AML-193 (cell line): Measurements from ENCODE around the gene HSDL1.
A peak's percentile ranks its signal among the peaks of the same experiment; 100 is the strongest.

Source experiments
- DNase-seq, 2 experiments: peaks; one replicate each; lab custom pipeline; 2025; lab: John Stamatoyannopoulos, UW

Gene HSDL1

DNA sequence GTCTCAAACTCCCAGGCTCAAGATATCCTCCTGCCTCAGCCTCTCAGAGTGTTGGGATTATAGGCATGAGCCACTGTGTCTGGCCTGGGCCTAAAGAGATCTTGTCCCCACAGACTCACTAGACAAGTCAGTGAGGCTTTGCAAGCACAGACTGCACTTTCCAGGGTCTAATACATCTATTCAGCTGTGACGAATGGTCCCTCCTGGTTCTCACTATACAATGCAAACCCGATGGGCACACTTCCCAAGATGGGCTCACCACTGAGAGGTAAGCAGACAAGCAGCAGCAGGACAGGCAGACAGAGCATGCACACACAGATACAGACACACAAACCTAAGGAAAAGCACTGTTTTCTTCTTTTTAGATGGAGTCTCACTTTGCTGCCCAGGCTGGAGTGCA, 37.1 kb downstream of the HSDL1 start:
- no peak for DNase-seq

DNA sequence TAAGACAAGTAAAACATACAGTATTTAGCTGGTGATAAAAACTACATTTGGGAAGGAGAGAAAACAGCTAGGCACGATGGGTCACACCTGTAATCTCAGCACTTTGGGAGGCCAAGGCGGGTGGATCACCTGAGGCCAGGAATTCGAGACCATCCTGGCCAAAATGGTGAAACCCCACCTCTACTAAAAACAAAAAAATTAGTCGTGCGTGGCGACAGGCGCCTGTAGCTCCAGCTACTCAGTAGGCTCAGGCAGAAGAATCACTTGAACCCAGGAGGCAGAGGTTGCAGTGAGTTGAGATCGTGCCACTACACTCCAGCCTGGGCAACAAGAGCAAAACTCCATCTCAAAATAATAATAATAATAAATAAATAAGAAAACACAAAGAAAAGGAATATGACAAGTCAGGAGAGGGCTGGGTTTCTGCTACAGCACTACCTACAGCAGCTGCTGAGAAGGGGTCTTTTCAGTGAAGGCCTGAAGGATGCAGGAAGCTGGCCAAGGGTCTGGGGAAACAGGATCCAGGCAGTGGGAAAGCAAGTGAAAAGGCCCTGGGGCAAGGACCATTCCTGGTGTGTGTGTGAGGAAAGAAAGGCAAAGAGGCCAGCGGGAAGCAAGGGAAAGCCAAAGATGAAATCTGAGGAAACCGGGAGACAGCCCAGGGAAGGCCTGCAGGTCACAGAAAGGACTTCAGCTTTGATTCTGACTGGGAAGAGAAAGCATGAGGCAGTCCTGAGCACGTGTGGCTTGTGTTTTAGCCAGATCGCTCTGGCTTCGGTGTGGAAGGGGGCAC, 38.8 kb downstream of the HSDL1 start:
- no peak for DNase-seq

DNA sequence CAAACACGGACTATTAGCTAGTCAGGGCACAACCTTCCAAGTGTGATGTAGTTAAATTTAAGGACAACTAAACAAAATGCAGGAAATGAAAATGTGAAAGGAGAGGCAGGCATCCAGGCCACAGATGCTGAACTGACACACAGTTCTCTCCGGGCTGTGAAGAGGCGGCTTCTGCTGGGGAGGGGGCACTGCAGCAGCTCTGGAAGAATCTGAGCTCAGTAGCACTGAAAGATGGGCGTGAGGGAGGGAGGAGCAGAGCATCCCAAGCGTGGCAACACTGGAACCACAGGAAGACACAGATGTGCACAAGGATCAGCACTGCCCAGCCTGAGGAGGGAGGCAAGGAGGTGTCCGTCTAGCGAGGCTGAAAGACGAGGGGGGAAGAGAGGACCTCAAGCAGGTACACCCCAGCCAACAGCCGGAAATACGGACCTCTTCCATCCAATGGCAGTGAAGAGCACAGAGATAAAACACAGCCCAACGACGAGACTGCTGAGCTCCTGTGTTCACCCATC, 39.6 kb downstream of the HSDL1 start:
- no peak for DNase-seq

DNA sequence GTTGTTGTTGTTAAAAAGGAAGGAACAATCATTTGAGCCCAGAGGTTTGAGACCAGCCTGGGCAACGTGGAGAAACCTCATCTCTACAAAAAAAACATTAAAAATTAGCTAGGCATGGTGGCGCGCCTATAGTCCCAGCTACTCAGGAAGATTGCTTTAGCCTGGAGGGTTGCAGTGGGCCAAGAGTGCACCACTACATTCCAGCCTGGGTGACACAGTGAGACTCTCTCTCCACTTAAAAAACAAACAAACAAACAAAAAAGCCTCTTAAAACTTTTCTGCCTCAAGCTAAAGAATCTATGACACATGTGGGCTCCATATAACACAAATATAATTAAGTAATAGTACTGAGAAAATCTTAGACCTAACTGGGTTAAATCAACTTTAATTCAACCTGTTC, 40.7 kb downstream of the HSDL1 start:
- no peak for DNase-seq

DNA sequence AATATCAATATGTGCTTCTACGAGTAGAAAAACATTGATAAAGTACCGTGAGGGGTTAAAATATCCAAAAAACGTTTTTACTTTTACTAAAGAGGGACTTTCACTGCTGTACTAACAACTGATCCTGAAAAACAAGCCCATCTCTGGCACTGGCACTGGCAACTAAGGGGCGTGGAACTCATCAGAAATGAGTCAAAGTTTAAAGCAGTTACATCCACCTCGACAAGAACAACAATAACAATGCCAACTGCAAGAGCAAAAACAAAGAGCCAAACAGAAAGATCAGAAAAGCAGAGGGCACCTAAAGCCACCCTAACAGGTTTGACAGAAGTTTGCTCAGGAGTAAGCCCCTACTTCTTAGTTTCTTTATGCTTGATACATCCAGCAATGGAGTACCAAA, 41.3 kb downstream of the HSDL1 start:
- DNase-seq = no peak

DNA sequence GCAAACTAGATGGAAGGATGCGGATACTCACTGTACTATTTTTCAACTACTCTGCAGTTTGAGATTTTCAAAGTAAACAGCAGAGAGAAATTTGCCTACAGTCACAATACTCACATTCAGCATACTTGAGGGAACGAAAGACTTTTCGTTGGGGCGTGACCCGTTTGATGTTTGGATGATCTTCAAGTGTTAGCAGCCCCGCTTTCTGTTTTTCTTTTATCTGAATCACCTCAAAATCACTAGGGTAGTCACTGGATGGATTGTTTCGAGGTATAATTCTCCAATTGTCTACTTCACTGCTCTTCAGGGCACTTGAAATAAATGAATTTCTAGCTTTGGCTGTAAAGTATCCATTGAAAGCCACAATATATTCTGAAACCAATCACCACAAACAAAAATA, 46.0 kb downstream of the HSDL1 start:
- no peak for DNase-seq

DNA sequence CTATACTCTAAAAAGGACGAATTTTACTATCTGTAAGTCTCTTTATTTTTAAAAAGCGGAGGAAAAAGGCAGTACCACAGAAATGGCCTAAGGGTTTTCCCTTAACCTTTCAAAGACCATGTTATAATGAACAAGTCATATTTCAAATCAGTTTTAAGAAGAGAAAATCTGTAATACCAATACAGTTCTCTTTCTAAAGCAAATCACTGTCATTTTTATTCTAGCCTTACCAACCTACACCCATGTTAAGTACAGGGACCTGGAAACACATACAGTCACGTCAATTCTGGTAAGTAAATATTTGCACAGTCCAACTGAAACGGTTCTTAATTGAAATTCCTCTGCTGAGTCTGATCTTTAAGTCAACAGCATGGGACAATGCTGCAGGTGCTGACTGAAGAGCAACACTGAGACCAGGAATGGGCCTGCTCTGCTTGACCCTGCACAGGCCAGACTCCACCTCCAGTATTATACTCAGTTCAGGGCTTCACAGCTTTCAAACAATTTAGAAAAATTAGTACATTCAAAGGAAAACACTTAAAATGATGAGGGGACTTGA, 48.5 kb downstream of the HSDL1 start:
- no peak for DNase-seq

DNA sequence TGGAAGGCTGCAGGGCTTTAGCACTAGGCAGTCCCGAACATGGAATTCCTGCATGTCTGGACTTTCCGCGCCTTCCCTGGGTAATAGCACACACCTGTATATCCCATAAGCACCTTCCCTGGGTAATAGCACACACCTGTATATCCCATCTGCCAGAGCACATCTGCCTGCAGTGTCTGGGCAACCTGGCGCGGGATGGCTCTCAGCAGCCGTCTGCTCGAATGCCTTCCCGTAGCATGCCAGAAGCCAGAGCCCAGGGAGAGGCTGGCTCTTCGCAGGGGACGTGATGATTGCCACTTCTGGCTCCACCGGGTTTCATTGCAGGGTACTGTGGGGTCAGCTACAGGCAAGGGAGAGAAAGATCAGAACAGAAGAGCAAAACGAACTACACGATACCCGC, 49.5 kb downstream of the HSDL1 start:
- DNase-seq = no peak

DNA sequence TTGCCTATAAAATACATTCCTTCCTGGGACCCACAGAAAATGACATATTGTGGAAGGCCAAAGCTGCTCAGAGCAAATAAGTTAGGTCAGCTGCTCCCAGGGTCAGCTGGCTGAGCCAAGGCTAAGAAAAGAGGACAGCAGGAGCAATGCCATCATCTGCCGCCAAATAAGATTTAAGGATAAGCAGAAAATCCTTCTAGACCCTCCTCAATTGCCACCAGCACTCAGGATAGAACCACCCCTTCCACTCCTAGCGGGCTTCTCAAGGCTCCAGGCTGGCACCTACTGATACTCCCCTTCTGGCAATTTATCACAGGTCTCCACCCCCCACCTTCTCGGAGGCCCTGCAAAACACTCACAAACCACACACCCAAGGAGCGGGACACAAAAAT, 51.1 kb downstream of the HSDL1 start:
- no peak for DNase-seq

DNA sequence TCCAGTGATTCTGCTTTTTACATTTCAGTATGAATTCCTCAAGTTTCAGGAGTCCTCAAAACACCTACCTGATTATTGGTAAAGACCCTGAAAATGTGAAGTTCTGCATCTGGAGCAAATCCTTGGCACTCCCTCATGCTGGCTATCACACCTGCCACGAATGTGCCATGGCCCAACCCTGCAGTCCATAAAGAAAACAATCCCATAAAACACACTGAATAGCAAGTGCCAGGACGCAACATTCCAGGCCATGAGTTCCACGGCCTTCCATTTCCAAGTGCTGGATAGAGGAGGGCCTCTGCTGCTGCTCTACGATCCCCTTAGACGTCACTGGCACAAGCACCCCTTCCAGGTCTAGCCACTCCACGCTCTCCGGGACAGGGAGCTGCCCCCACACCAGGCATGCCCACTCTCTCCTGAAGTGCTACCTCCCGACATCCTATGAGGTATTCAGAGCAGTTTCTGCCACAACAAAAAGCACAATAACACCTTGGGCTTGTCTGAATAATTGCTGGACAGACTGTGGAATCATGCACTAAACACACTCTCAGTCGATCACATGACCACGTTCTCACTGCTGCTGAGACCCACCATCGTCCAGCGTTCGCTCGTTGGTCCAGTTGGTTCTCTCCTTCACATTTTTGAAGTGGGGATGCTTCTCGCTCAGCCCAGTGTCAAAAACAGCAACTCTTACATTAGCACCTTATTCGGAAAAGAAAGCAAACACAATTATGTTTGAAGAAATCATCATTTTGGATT, 51.7 kb downstream of the HSDL1 start:
- no peak for DNase-seq

DNA sequence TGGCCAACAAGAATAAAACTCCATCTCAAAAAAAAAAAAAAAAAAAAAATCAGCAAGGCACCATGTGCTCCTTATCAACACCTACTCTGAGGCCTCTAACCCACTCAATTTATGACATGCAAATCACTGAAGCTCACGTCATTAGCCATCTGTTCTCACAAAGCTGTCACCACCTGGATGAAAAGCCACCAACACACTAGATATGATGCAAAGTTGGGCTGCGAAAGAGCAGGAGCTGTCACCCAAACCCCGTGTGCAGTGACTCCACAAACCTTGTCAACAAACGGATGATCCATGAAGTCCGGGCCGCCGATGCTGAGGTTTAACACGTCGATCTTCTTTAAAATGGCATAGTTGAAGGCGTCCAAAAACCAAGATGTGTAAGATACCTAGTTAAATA, 53.5 kb downstream of the HSDL1 start:
- DNase-seq = no peak

DNA sequence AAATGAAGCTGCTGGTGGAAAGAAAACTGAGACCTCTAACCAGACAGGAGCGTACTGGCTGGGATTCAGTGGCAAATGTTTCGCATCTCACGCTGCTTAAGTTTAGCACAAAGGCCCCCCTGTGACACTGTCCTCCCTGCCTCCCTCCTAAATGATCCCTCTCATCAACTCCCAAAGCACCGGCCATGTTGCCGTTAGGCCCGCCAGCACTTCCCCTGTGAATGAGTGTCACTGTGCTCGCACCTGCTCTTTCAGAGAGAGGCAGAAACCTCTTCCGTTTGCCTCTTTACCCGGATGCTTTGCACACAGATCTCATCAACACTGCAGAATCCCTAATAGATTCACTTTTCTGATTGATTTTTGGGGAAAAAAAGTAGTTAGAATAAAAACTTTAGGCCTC, 54.8 kb downstream of the HSDL1 start:
- no peak for DNase-seq

DNA sequence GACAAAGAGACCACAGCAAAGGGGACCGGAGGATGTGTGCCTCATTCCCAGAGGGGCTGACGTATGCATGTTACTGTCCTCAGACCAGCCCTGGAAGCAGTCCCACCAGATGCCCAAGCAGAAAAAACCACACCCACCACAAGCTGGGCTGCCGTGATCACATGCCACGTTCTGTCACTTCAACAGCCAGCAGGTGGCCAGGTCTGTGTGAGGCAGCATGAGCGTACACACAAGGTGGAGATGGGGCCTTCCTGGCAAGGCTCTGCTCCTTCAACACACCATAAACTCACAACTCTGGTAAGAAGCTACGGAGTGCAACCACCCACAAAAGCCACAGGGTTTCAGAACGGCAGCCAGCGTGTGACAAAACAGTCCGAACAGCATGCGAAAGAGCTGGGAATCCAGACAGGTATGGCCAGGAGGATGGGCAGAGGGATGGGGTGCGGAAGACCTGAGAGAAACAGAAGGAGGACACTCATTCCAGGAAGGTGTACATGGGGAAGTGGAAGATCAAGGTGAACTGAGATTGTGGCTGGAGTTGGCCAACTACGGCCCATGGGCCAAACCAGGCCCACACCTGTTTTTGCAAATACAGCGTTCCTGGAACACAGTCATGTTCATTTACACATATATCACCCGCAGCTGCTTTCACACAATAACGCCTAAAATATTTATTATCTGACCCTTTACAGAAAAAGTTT, 56.1 kb downstream of the HSDL1 start:
- DNase-seq = no peak

DNA sequence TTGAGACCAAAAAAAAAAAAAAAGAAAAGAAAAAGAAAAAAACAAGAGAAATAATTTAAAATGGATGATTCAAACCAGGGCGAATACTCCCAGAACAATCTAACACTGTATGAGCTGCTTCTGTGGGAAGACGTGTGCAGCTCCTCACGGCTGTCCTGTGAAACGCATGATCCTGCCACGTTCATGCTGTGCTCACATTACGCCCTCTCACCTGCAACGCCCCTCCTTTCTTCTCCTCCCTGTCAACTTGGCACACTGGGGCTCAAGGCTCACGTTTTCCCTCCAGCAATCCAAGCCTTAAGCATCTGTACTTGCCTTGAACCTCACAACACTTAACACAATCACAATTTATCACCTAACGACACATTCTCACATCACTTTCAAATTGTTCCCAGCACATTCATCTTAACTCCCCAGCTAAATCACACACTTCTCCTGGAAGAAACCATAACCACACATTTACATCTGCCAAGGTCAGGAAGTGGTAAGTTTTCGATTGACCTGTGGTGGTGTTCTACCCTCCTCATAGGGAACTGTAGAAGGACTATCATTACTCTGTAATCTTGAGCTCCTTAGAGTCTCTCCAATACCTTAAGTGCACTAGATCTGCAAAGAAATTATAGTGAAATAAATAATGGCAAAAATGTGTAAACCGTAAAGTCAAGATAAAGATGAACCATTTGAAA, 57.4 kb downstream of the HSDL1 start:
- DNase-seq = peak; percentile 19 to 43

DNA sequence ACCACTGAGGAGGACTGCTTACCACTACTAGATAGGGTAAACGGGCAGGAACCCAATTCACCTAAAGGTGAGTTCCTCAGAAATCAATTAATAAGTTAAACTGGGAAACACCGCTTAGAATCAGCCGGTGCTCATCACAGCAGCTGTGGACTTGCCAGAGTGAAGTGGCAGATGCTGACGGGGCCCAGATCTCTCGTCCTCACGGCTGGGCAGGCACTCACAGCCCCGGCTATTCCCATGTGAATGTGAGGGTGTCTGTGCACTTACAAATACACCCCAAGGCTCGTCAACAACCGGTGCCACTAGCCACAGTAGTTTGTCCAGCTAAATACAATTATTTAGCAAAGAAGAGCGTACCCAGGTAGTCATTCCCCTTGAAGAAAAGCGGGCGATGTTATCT, 58.0 kb downstream of the HSDL1 start:
- no peak for DNase-seq

DNA sequence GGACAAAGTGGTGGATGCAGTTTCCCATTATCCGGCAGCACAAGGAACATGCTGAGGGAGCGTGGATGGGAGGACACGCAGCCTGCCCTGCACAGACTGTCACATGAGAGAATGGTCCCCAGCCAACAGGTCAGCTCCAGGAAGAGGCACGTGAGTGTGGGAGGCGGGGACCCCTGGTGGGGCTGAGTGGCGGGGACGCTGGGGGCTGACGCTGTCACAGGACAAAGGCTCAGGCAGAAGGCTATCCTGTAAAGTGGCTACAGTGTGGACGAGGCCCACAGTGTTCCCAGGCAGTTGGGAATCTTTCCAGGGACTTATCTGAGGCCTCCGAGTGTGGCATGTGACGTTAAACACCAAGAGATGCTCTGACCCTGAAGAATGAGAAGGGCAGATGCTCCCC, 58.6 kb downstream of the HSDL1 start:
- no peak for DNase-seq

DNA sequence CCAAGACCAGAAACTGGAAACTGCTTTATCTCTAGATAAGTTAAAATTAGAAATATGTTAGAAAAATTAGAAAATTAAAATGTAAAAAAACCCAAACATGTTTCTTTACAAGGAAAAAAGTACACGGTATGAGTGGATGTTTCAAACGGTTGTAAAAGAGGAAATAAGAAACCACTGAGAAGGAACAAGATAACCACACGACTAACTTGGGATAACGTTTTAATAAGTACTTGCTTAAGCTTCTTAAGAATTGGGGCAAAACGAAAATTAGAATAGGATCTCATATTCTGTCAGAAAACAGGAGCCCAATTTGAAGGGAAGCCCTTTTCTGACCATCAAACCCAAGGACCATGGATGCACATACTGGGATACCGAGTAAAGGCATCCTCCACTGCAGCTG, 59.2 kb downstream of the HSDL1 start:
- DNase-seq = peak; percentile 72 to 84

DNA sequence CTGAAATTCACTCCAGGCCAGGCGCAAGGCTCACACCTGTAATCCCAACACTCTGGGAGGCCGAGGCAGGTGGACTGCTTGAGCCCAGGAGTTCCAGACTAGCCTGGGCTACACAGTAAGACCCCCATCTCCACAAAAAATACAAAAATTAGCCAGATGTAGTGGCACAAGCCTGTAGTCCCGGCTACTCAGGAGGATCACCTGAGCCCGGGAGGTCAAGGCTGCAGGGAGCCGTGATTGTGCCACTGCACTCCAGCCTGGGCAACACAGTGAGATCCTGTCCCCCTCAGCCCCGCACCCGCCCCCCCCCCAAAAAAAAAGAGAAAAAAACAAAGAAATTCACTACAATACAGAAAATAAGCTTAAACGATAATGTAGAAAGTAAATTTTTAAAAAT, 59.7 kb downstream of the HSDL1 start:
- no peak for DNase-seq

DNA sequence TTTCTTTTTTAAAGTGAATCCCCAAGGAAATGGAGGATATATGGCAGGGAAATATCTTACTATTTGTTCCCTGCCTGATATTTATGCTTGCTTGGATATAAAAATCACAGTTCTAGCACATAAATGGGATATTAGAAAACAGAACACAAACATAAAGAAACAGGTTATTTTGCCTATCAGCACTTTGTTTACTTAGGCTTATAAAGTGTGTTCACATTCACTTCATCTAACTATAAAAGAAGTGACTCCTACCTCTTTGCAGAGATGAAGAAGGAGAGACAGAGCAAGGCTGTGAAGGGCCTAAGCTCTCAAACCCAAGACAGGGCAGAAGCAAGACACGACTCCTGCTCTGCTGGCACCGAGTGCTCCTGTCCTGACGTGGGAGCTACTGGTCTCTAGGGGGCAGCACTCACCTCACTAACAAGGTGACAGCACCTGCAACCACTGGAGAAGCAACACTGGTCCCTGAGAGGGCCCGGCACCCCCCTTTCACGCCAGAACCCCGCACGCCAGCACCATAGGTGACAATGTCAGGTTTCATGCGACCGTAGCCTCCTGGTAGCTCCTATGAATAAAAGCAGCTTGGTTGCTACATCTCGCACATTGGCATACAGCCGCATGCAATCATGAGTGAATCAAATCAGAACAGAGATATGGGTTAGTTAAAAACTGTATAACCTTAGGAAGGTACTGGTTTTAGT, 60.3 kb downstream of the HSDL1 start:
- DNase-seq = peak; percentile 49 to 51

DNA sequence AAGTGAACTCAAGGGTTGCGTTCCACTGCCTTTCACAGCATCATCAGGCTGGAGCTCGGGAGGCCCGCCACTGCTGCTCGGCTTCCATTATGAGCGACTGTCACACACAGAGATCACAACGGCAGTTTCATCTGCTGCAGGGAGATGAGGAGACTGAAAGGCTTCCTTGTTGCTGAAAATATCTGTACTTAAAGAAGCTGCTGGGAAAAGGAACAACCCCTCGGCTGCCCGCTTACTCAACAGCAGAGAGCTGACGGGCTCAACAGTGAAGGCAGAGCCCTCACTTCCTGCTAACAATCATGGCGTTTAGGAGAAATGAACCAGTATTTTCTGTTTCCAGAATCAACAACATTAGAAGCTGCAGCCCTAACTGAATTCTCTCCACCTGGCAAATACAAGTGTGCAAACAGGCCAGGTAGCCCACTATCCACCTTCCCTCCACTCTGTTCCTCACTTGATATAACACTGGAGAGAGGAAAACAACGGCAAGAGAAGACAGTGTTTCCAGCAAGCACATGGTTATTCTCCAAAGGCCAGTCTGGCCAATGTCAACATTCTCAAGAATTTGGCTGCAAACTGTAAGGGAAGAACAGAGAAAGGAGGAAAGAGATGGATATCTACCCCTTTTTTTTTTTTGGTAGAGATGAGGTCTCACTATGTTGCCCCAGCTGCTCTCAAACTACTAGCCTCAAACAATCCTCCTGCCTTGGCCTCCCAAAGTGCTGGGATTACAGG, 62.0 kb downstream of the HSDL1 start:
- no peak for DNase-seq

DNA sequence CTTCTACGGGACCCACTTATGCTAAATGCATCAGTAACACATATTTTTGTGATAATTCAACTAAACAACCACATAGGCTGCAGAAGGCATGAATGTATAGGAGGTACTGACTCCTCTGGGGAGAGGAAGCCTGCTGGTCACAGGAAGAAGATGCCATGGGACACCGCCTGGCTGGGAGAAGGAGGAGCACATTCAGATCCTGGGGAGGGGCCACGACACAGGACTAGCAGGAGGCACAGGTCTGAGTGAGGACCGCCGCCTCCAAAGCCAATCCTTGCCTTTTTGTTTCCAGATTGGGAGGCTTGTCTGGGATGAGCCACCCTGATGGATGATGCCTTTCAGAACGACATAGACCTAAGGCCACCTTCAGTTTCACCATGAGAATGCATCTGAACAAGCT, 62.9 kb downstream of the HSDL1 start:
- no peak for DNase-seq
